Measurements from ENCODE around the gene SCRT2. TPM values are rescaled to one million over a fixed set of nuclear protein-coding genes. Genes with fewer than 3 reads are reported as not detected.

The SCRT2 gene
- polyA plus RNA-seq, 3 donors: 0.05 TPM; not detected in 2

- no peak overlapping the region for H3K27ac ChIP-seq (ENCODE audit: low read depth, low read length)
- 18 to 28% (median 26%) methylated on average over 16 of the region's 16 CpGs for WGBS, 3 donors
Measured at GRCh38 chr20:662277-663192, 13.1 kb downstream of the SCRT2 start.

- WGBS, 3 donors: 16 to 32% (median 31%) methylated on average over 28 to 29 of the region's 29 CpGs
- H3K27ac ChIP-seq (ENCODE audit: low read depth, low read length): no peak overlapping the region
Measured at GRCh38 chr20:661474-662270, 13.9 kb downstream of the SCRT2 start.

- H3K27ac ChIP-seq (ENCODE audit: low read depth, low read length): no peak overlapping the region
- 32 to 38% (median 33%) methylated on average over 5 of the region's 5 CpGs for WGBS, 3 donors
Measured at GRCh38 chr20:658731-659291, 16.8 kb downstream of the SCRT2 start.

GRCh38 chr20:658202-658601, 17.4 kb downstream of the SCRT2 start:
- WGBS, 3 donors: 20 to 66% (median 43%) methylated on average over 2 of the region's 2 CpGs
- H3K27ac ChIP-seq (ENCODE audit: low read depth, low read length): no peak overlapping the region

- 74 to 81% (median 75%) methylated on average over 11 of the region's 11 CpGs for WGBS, 3 donors
- H3K27ac ChIP-seq (ENCODE audit: low read depth, low read length): no peak overlapping the region
Measured at GRCh38 chr20:655726-656624, 19.6 kb downstream of the SCRT2 start.

GRCh38 chr20:654417-654750, 21.2 kb downstream of the SCRT2 start:
- H3K27ac ChIP-seq (ENCODE audit: low read depth, low read length): no peak overlapping the region
- 88 to 92% (median 89%) methylated on average over 3 of the region's 3 CpGs for WGBS, 3 donors

GRCh38 chr20:653590-654416, 21.8 kb downstream of the SCRT2 start:
- WGBS, 3 donors: 13 to 19% (median 16%) methylated on average over 31 of the region's 31 CpGs
- H3K27ac ChIP-seq (ENCODE audit: low read depth, low read length): no peak overlapping the region

- peak within 1 kb of the TSS; percentile 25 for H3K27ac ChIP-seq (ENCODE audit: low read depth, low read length)
- 0 to 1% (median 1%) methylated on average over 45 to 73 of the region's 74 CpGs for WGBS, 3 donors
Measured at GRCh38 chr20:653110-653589, 22.5 kb downstream of the SCRT2 start, which contains the start of gene SRXN1. Gene SRXN1, minus strand, starts transcription at chr20:653200. Its CDS starts 15 bp downstream, at chr20:653185.

GRCh38 chr20:652615-653109, 22.9 kb downstream of the SCRT2 start:
- whole genome bisulfite sequencing, 3 donors: 1 to 6% (median 2%) methylated on average over 35 to 36 of the region's 36 CpGs
- peak overlapping the region; percentile 25 for H3K27ac ChIP-seq (ENCODE audit: low read depth, low read length)

GRCh38 chr20:651713-652614, 23.6 kb downstream of the SCRT2 start:
- 52 to 66% (median 60%) methylated on average over 20 of the region's 20 CpGs for WGBS, 3 donors
- no peak overlapping the region for H3K27ac ChIP-seq (ENCODE audit: low read depth, low read length)

- H3K27ac ChIP-seq (ENCODE audit: low read depth, low read length): no peak overlapping the region
- WGBS, 3 donors: 69 to 82% (median 73%) methylated on average over 5 of the region's 5 CpGs
Measured at GRCh38 chr20:650954-651353, 24.6 kb downstream of the SCRT2 start.

GRCh38 chr20:650281-650680, 25.3 kb downstream of the SCRT2 start:
- no peak overlapping the region for H3K27ac ChIP-seq (ENCODE audit: low read depth, low read length)
- 74 to 92% (median 91%) methylated on average over 5 of the region's 5 CpGs for WGBS, 3 donors

GRCh38 chr20:647479-648019, 28.1 kb downstream of the SCRT2 start:
- 87 to 96% (median 95%) methylated on average over 2 of the region's 2 CpGs for WGBS, 3 donors
- H3K27ac ChIP-seq (ENCODE audit: low read depth, low read length): no peak overlapping the region

- WGBS, 3 donors: 90 to 96% (median 92%) methylated on average over 2 of the region's 2 CpGs
Measured at GRCh38 chr20:646868-647233, 28.8 kb downstream of the SCRT2 start.

GRCh38 chr20:646107-646867, 29.3 kb downstream of the SCRT2 start:
- no peak overlapping the region for H3K27ac ChIP-seq (ENCODE audit: low read depth, low read length)
- 57 to 84% (median 79%) methylated on average over 10 of the region's 10 CpGs for WGBS, 3 donors

More at GRCh38 chr20:646868-647233, 28.8 kb downstream of the SCRT2 start:
- H3K27ac ChIP-seq (ENCODE audit: low read depth, low read length): no peak overlapping the region
